NCI-H2227 (cell line): ENCODE results near the gene STX18.

Experiments used
- DNase-seq: peaks from one replicate; lab custom pipeline; 2025; ENCODE audit not compliant: unreplicated experiment; lab: John Stamatoyannopoulos, UW

The STX18 gene

DNA sequence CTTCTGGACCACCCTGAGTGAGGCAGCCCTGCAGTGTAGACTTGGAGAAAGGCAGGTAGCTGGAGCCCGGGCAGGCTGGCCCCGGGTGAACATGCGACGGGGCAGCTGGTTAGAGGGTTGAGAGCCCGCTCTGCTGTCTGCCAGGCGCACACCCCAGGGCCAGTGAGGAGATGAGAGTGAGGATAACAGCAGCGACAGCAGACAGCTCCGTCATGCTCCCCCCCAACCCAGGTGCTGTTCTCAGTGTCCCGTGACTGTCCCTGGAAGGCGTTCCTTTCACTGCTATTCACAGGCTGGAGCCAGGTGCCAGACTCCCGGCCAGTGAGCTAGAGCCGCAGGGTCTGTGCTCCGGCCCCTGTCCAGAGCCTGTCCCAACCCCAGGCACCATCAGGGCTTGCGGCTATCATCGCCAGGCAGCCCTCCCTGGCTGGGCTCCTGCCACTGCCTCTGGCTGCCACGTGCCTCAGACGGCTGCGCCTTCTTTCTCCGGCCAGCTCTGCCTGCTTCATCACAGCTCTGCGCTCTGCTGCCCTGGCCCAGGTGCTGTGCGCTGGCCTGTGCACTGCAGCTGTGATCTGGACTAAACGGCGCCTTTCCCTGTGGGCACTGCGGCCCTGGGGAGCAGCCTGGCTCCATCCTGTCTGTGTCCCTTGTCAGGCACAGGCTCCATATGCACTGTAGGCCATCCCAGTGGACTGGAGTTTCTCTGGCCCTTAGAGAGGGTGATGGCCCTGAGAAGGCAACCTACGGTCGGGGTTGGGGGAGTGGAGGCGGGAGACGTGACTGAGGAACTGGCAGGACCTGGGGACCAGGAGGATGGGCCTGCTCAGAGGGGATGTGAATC, 135.2 kb downstream of the STX18 start:
- DNase-seq = no peak

DNA sequence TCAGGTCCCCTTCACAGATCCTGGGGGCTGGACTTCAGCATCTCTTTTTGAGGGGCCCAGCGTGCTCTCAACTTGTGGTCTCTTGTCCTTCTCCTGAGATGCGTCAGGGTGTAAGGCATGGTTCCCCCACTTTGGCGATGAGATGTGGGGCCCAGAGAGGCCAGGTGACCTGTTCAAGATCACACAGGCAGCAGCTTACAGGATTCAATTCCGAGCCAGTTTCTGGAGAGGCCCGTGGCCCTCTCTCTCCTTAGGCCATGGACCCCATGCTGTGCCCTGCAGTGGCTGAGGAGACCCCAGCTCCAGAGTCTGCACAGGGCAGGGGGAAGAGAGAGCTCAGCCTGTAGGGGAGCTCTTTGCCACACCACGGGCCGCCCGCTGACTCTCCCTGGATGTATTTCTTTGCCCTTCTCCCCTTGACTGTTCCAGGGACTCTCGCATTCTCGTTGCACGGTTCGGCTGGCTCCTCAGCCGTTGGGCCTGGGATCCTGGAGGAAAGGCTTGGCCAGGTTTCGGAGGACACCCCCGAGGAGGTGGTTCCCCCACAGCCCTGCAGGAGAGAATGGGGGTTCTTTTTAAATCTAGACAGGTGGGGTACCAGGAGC, 136.4 kb downstream of the STX18 start:
- no peak for DNase-seq

DNA sequence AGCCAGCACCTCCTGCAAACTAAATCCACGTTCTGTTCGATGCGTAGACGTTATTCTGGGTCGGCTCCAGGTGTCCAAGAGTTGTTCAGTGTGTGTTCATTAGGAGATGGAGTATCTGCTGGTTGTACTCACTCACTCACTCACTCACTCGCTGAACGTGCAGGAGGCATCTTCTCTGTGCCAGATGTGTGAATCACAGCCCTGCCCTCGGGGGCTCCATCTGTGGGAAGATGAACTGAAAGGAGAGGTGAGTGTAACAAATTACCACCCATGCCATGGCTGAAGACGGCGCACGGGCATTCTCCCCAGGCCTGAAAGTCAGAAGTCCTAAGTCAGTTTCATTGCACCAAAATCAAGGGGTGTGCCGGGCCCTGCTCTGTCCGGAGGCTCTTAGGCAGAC, 138.9 kb downstream of the STX18 start:
- DNase-seq = no peak

DNA sequence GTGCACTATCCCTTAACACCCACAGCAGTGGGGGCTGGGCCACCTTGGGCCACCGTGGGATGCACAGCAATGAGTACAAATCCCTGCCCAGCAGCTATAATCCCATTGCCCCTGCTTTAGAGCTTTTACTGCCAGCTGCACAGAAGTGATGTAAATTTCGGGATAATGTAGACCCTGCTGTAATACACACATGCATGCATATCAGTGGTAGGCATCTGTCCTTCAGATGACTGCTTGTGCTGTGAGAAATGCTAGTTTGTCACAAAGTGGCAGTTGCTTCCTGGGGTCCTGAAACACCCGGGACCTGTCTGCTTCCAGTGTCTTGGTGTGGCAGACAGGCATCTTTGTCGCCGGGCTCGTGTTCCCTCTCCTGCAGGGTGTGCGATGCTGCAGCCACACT, 140.8 kb downstream of the STX18 start:
- DNase-seq = no peak

DNA sequence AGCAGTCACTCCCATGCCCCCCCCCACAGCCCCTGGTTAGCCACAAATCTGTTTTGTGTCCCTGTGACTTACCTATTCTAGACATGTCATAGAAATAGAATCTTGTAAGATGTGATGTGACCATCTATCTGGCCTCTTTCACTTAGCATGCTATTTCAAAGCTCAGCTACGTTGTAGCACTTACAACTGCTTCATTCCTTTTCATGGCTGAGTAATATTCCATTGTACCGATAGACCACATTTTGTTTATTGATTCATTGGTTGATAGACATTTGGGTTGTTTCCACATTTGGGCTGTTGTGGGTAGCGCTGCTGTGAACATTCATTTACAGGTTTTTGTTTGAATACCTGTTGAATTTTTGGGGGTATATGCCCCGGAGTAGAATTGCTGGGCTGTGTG, 143.4 kb downstream of the STX18 start:
- DNase-seq = no peak

DNA sequence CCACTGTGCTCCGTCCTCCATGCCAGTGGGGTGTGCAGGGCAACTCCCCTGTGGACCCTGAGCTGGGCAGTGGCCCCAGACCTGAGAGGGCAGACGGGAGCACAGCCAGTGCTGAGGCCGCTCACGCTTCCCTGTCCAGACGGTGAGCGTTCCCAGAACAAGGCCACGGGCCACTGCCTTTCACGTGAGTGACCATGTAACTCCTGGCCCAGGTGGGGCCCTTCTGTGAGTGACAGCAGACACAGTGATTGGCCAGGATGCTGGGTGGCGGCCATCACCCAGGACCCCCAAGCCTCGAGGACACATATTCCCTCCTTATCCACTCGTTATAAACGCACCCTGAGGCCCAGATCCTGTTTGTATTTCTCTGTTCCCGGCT, 144.4 kb downstream of the STX18 start:
- DNase-seq = no peak

DNA sequence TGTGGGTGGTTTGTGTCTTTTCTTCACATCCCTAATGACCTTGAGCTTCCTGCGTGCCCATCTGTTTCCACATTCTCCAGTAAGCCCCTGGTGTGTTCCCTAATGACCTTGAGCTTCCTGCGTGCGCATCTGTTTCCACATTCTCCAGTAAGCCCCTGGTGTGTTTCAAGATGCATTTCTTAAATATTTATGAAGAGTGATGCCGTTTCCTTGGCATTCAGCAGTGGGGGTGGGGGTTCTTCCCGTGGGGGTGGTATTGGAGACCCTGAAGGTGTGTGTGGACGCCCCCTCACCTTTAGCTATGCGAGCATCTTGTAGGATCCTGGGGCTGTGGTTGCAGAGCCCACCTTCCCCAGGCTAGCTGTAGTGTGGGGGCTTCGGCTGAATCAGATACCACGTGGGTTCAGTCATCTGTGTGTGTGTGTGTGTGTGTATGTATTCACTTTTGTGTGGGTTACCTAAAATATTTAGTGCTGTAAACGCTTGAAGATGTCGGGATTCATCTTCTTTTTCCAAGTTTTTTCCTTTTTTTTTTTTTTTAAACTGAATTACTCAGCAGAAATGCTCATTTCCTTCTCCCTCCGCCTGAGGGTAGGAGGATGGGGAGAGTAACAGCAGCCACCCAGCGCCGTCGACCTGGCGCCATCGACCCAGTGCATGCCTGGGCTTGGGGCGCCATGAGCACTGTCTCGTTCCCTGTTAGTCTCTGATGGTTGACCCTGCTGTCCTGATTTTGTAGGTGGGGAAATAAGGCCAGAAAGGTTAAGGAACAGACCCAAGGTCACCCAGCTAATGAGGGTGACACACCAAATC, 145.0 kb downstream of the STX18 start:
- no peak for DNase-seq

DNA sequence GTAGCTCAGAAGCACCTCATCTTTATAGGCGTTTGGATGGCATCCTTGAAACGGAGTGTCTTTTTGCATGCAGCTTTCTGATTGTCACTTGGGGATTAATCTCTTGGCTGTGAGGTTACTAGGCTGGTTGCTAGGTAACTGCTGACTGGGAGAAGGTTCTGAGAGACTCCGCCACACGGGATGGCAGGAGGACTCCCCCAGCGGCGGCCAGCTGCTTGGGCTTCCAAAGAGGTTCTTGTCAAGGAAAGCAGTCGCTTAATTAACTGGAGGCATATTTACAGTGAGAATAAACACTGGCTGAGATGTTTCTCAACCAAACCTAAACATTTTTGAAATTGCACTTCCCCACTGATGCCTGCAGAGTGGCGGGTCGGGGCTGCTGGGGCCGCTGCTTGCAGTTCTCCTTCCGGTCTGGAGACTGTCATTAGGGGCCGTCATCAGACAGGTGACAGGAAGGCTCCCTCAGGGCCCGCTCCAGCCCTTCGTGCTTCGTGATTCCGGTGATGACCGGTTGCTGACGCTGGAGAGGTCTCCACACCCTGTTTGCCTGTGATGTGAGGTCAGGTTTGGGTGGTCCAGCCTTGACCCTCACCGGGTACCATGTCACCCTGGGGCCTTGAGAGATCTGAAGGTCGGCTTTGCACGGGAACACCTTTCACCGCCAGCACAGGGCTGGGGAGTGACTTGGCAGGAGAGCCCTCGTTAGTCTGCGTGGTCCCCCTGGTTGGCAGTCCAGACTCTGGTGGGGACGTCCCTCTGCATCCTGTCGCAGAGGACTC, 145.8 kb downstream of the STX18 start:
- peak; percentile 73 for DNase-seq

DNA sequence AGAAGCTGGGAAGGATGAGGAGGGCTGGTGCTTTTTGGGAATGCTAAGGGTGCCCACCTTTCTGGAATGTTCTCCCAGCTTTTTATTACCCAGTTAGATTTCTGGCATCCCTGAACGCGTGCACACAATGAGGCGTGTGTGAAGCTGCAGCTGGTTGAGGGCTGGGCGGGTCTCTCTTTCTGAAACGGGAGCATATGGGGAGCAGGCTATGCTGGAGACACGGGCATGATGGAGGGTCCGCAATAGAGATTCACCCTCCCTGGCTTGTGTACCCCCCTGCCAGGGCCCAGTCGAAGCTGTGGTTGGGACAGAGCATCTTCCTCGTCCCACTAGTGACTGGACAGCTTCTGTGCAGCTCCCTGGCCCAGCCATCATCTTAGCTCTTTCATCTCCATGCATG, 146.5 kb downstream of the STX18 start:
- no peak for DNase-seq

DNA sequence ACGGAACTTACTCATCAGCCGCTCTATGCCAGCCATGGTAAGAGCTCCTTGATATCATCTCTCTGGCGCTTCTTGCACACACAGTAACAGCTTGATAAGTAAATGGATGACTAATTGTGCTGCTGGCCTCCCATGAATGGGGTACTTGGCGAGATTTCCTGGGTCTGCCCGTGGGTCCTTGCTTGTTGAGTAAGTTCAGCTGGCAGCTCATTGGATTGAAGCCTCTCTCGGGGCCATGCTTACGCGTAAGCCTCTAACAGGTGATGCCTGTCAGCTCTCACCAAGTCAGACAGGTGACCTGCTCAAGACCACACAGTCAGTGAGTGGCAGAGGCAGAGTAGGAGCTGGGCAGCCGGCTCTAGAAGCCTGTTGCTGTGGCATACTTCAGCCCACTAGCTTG, 147.2 kb downstream of the STX18 start:
- no peak for DNase-seq

DNA sequence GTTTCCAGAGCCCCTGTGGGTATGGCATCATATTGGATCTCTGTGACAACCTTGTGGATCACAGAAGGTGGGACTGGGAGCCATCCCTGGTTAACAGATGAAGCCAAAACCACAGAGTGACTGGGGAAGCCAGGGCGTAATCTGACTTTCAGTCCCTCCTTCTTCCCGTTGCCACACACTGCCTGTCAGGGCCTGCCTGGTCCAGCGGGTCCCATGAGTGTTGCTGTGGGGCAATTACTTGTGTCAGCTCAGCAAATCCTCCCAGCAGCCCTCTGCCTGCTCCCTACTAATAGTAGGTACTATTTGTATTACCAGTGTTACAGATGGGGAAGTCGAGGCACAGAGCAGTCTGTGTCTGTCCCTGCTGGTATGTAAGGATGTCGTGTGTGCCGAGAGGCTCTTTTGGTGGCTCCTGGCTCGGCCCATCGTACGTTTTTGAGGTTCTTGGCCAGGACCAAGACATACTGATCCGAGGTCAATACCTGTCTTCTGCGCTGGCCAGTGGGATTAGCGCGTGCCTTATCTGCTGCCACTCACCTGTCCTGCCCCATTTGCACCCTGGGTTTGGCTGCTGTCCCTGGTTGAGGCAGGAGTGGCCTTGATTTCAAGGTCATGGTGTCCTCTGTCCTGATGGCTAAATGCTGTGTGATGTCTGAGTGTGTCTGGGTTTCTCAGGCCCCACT, 149.2 kb downstream of the STX18 start:
- no peak for DNase-seq

DNA sequence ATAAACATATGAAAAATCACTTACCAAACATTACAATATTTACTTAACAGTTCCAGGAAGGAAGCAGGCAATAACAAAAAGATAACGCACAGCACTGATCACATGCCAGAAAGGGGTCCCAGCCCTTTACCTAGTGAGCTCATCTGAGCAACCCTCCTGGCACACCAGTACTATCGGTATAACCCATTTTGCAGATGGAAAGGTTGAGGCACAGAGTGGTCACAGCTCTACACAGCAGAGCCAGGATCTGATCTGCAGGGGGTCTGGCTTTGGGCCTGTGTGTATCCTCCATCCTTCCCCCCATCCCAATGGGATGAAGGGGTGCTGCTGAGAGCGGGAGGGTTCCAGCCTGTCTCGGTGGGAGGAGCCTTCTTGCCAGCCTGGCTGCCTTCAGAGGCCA, 150.0 kb downstream of the STX18 start:
- no peak for DNase-seq

DNA sequence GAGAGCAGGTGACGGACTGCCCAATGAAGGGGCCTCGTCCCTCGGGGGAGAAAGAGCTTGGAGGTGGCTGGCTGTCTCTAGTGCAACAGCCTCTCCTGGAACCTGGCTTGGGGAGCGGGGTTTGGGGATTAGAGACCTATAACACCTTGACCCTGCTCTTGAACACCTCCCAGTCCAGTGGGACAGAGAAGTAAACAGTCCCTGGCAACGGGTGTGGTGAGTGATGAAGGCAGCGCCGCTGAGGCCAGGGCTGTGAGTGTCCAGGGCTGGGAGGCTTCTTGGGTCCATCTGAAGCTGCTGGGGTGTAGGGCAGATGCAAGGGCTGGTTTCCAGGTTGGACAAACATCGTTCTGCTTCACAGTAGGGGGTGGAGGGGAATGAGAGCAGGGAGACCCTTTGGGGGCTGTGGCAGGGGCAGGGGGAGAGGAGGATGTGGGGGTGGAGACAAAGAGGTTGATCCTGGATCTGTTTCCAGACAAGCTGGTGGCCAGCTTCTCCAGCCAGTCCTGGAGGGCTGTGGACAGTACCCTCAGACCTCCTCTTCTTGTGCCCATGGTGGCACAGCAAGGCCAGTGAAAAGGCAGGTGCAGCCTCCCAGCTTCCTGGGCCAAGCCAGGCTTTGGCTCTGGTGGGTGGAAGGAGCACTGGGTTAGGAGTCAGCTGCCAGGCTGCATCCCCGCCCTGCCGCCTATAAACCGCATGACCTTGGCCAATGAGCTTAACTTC, 151.2 kb downstream of the STX18 start:
- DNase-seq = no peak

DNA sequence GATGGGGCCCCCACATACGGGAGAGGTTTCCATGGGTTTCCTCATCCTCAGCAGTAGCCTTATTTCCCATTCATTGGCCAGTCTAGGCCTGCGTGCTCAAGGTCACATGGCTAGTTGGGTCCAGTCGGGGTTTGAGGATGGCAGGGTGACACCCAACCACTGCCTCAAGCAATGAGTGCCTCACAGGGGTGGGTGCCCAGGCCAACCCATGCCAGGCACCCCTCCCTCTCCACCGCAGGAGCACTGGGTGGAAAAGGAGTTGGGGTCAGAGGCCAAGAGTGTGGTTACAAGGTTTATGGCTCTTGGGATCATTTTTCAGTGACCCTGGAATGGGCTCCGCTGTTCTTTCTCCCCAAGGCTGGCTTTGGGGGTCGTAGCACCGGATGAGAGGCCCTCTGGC, 151.8 kb downstream of the STX18 start:
- DNase-seq = no peak

DNA sequence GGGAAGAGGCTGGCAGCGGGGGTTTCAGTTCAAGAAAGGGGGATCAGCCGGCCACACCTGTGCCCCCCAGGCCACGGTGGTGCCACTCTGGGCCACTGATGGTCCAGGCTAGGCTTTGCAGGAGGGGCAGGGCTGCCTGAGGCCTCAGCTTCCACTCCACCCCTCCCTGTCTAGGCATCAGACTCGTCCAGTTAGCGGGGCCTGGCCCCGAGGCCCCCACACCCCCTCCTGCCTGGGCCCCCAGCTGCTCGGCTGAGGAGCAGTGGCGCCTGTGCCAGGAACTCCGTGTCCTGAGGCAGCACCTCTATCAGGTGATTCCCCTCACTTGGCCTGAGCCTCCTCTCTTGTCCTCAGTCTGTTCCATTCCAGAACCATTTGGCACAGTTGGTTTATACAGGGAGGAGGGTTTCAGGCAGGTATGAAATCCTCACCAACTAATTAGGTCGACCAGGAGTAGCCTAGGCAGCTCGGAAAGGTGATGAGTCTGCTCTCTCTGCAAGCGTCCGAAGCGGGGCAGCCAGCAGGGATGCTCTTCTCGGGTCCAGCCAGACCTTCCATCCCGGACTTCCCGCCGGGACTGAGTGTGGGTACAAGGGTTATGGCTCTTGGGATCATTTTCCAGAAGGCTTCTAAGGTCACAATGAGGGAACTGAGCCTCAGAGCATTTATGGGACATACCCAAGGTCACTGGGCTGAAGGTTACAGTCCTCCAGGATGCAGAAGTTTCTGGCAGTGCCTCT, 152.8 kb downstream of the STX18 start:
- no peak for DNase-seq

DNA sequence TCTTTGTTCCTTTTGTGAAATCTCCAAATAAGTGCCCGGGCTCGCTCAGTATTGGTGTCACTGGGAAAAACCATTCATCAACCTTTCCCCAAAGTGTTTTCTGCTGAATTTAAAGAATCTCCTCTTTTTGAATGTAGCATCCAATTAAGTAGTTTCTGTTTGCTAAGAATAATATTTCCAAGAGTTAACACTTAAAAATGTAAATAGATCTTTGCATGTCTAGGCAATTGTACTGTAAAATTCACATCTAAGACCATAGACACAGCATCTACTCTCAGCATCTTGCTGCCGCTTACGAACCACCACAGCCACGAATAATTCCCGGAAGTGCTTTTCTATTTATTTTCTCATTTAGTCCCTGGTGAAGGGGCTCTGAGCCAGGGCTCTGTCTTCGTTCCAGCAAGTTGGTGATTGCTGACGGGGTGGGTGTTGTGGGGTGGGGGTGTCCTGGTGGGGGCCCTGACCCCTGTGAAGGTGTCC, 153.5 kb downstream of the STX18 start:
- no peak for DNase-seq

DNA sequence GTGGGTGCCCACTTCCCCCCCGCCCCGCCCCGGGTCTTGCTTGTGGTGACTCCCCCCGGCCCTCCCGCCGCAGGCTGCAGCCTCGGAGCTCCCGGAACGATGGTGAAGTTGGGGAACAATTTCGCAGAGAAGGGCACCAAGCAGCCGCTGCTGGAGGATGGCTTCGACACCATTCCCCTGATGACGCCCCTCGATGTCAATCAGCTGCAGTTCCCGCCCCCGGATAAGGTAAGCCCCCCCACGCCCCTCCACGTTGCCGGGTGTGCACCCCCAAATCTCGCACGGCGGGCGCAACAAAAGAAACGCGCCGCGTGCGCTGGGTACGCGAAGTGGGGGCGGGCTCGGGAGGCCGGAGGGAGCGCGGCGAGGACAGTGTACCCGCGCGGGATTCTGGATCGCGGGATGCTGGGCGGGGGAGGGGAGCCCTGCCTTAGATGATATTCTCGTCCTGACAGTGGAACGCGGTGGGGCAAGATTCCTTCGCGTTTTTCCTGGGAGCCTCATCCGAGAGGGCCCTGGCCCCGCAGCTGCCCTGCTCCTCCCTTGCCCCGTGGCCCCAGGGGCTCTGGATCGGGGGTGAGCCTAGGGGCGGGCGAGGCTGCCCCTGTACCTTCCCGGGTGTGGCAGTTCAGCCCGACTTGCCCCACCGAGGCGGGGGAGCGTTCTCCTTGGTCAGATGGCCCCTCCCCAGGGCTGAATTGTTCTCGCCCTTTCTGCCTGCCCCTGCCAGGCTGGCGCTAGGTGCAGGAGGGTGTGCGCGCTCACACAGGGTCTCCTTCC, 154.1 kb downstream of the STX18 start:
- peak; percentile 39 for DNase-seq

DNA sequence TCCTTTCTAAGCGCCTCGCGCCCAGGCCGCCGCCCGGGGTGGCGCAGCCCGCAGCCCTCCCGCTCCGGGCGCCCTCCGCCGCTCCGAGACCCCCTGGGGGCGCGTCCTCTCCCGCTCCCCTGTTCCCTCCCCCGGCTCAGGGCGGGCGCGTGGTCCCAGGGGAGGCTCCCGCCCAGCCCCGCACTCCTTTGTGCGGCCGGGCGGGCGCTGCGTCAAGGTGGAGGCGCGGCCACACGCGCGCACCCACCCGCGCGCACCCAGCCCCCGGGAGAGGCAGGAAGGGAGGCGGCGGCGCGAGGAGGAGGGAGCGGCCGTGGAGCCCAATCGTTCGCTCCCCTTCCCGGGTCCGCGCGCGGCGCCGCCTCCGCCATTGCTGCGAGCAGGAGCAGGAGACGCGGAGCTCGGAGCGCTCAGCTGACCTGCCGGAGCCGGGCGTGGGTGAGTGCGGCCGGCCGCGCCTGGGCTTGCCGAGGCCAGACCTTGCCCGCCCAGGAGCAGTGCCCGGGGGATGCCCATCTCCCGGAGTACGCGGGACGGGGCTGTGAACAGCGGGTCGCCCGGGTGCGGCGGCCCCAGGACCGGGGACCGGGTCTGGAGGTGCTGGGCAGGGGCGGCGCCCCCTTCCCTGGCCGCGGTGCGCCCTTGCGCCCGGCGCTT, 155.0 kb downstream of the STX18 start, which contains the start of gene NSG1:
NSG1 (plus strand) TSS at position 367 of the 657 bp plus-strand sequence. CDS start 528 bp downstream, outside the sequence.
- DNase-seq = peak; percentile 70
